HG02588 (cell line): Measurements from ENCODE around the gene NECTIN1.

Source experiments
- ATAC-seq: cut with Tn5 transposase; IDR thresholded peaks from one replicate; pipeline ENCODE4 v1.9.1; 2021; ENCODE audit warnings: mild to moderate bottlenecking, moderate library complexity; ENCODE audit not compliant: unreplicated experiment

The NECTIN1 gene

DNA sequence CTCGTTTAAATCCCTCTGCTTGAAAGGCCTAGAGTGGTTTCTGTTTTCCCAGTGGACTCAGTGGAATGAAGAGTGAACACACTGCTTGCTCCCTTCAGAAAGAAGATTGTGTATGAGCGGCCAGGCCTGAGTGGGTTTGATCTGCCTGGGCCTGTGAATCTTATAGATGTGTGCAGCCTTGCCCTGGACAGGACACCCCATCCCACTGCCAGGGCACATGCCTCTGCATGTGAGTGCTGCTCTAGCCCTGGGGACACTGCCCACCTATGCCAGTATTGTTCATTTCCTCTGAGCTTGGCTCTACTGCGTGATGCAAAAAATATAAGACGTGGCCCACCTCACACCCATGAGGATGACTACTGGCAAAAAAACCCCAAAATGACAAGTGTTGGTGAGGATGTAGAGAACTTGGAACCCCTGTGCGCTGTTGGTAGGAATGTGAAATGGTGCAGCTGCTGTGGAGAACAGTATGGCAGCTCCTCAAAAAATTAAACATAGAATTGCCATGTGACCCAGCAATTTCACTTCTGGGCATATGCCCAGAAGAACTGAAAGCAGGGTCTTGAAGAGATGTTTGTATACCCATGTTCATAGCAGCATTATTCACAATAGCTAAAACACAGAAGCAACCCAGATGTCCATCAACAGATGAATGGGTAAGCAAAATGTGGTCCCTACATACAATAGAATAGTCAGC, 27.3 kb upstream of the NECTIN1 start:
- no peak for ATAC-seq

DNA sequence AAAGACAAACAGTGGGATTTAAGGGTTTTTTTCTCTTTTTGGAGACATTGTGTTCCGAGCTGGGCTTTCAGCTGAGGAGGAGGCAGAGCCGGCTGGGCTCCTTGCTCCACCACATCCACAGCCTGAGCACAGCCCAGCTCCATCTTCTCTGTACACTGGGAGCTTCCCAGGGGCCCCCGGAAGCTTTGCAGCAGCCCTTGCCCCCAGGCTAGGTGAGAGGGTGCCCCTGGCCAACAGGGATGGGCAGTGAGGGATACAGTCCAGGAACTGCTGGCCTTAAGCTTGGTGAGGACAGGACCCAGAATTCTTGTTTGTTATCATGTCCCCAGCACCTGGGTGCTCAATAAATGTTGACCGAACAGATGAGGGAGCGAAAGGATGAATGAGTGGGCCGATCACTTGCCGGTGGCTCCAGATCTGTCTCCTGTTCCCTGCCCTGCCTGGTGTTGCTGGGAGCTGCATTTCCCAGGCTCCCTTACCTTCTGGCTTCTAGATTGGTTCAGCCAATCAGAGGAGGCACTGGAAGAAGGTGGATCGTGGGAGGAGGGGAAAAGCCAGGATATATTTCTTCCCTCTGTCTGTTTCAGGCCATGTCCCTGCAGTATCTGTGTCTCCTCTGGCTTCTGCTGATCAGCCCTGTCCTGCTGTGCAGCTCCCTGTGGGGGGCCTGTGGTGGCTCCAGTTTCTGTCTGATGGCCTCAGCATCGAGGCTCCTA, 26.5 kb upstream of the NECTIN1 start:
- no peak for ATAC-seq

GRCh38 chr11:119754656-119755355, 25.8 kb upstream of the NECTIN1 start:
- ATAC-seq, result no peak

GRCh38 chr11:119754199-119754598, 25.2 kb upstream of the NECTIN1 start:
- ATAC-seq, result no peak

- ATAC-seq, result no peak
These were observed 23.9 kb upstream of the NECTIN1 start for GRCh38 chr11:119752946-119753345.

DNA sequence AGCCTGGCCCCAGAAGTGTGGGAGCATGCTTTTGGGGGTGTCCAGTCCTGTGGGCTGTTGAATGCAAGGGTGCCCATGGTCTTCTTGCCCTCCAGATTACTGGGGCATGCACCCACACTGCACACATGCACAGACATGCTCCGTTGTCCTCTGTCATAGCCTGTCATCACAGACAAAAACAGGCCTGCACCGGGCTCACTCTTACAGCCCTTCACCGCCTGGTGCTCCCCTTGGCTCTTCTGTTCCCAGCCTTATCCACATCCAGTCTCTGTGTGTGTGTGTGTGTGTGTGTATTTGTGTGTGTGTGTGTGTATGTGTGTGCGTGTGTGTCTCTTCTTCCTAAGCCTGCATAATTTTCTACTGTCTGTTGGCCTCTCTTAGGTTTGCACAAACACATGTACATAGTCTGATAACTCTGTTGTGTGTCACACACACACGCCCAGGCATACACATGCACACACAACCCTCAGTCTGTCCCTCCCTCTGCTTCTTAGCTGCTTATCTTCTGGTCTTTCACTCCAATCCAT, 23.4 kb upstream of the NECTIN1 start:
- no peak for ATAC-seq

- no peak for ATAC-seq
These were observed 21.1 kb upstream of the NECTIN1 start for GRCh38 chr11:119750056-119750455.

DNA sequence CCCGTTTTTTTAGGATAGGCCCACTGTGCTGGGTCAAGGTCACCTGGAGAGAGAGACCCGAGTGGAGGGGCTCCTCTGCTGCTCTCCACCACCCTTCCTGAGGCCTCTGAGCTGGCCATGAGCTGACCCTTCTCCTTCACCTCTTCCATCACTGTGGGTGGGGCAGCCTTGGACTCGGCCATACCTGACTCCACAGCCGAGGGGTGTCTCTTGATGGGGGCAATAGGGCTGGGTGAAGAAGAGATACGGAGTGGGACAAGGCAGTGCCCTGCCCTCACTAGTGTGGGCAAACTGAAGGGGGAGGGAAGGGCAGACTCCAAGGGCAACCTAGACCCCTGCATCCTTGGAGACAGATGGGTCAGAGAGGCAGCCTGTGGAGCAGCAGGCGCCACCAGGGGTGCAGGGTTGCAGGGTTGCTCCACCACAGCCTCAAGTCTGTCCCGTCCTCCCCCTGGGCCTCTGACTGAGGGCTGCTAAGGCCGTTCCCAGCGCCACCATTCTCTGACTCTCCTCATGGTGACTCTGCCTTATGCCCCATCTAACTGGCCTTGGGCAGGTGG, 20.1 kb upstream of the NECTIN1 start:
- ATAC-seq, result no peak

- no peak for ATAC-seq
These were observed 19.1 kb upstream of the NECTIN1 start for GRCh38 chr11:119747868-119748660.

DNA sequence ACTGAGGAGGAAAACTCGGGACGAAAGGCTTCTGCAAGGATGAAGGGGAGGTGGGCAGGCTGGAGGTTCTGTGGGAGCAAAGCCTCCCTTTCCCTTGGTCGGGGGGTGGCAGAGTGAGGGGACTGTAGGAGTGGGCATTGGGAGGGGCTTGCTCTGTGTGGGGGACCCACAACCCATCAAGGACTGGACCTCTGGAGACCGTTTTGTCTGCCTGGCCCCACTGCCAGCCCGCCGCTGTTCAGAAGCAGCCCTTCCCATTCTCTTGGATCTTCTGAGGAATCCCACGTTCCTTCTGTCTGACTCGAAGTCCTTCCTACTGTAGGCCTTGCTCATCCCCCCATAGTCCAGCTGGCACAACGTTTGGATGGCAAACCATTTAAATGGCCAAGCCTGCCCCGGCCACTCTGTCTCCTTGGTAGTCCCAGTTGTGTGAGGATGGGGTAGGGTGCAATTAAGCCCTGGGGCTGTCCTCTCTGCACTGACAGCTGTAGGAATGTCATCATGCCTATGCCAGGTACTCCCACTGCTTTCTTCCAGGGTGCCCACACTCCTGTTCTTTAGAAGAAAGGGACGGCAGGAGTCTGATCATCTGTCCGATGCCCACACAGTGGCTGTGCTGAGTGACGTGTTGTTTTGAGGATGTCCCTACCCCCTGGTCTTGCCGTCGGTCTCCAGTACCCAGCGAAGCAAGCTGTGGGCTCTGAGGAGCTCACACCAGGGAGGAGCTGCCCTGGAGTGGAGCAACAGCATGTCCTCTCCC, 17.0 kb upstream of the NECTIN1 start:
- ATAC-seq, result no peak

- ATAC-seq, result no peak
These were observed 16.1 kb upstream of the NECTIN1 start for GRCh38 chr11:119745112-119745511.

GRCh38 chr11:119744577-119744976, 15.6 kb upstream of the NECTIN1 start:
- no peak for ATAC-seq

DNA sequence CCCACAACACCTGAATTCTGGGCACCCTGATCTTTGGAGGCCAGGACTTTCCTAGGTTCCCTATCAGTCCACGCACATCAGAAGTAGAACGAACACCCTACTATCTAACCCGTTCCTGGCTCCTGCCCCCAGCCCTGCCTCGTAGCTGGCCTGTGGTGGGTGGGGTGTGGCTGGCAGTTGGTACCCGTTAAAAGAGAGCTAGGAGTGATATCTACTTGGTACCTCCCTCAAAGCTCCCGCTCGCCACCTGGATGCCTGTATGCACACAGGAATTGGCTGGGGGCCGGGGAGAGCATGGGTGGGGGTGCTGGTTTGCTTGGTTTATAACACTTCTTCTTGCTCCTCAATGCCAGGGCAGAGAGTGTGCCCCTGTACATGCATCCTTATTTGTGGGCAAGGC, 14.0 kb upstream of the NECTIN1 start:
- ATAC-seq, result no peak

DNA sequence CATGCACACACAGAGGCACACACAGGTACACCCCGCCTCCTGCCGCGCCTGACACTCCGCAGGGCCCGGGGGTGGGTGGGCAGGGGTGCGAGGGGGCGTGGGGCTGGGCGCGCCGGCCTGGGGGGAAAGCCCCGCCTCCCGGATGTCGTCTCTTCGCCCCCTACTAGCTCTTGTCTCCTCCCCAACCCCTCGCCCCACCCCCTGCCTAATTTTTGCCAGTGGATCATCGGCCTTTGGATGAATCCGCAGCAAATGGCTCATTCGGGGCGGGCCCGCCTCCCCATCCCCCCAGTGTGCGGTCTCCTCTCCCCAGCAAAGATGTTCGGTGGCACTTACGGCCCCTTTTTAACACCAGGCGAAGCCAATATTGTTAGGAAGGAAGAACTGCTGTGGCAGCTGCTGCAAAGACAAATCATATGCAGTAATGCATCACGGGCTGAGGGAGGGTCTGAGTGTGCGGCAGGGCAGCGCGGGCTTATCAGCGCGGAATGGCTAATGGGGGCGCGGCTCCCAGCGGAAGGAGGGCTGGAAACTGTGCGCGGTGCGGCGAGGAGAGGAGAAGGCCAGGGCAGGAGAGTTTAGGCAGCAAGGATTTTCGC, 13.4 kb upstream of the NECTIN1 start:
- no peak for ATAC-seq

GRCh38 chr11:119741369-119742262, 12.6 kb upstream of the NECTIN1 start:
- ATAC-seq, result no peak

- no peak for ATAC-seq
These were observed 11.0 kb upstream of the NECTIN1 start for GRCh38 chr11:119739975-119740374.

DNA sequence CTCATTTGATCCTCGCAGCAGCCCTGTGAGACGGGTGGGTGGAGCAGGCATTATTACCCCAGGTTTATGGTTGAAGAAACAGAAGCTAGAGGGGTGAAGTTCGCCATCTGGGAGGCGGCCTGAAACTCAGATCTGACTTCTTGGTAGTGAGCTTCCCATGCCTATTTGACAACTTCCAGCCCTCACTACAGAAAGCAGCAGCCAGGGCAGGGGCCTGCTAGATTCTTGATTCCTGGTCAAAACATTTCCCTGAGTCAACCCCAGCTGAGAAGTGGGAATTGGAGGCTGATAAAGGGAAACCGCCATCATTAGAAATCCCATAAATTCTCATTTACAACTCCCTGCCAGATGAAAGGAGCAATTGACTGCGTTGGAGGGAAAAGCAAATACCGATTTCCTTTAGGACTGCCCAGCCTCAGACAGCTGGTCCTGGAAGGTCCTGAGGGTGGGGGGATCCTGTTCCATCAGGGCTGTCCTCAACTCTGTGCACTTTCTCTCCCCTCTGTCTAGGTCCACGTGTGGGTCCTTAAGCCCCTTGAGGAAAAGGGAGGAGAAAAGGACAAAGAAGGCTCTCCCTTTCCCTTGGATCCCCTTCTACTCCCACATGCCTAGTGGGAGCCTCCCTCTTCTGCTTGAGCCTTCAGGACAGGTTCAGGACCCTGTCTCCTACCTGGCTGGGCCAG, 10.2 kb upstream of the NECTIN1 start:
- ATAC-seq, result no peak

DNA sequence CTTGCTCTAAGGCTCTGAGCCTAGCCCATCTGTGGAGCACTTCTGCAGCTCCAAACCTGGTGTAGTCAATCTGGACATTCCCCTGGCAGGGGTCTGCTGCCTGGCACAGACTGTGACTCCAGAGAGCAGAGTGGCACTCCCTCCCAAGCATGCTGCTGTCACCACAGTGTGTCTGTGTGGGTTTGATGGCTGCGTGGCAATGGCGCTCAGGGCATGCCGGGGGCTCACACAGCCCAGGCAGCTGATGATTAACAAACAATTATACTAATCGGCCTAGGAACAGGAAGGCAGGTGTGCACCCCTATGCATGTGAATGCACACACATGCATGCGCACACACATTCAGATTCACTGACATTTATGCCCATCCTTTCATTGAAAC, 9.0 kb upstream of the NECTIN1 start:
- no peak for ATAC-seq
